Hepatocyte (in vitro differentiated cells): ENCODE results near the gene UBTF. TPM values are rescaled to one million over a fixed set of nuclear protein-coding genes. Genes with fewer than 3 reads are reported as not detected.
"Not testable (repeated sequence)": the region's sequence is repeated elsewhere in the genome, so short reads cannot be mapped to it uniquely, and the experiment has no call there.

Source experiments
- DNase-seq: peaks from one replicate; pipeline ENCODE4 v3.0.0-alpha.2; 2016; ENCODE audit warnings: low spot score
- H2AFZ ChIP-seq: fragments of 200-600 bp; sonication (generic); 2 replicates; pipeline ENCODE4 v1.6.0; 2016; ENCODE audit warnings: antibody characterized with exemption, mild to moderate bottlenecking
- H3K27ac ChIP-seq: fragments of 200-600 bp; sonication (generic); 2 replicates; pipeline ENCODE4 v1.5.1; 2016; ENCODE audit warnings: mild to moderate bottlenecking
- H3K27me3 ChIP-seq: fragments of 200-600 bp; sonication (generic); 2 replicates; pipeline ENCODE4 v1.6.1; 2016
- H3K36me3 ChIP-seq: fragments of 200-600 bp; sonication (generic); replicated peaks from 2 replicates; pipeline ENCODE4 v1.5.1; 2016; ENCODE audit warnings: low read depth; ENCODE audit not compliant: insufficient read depth
- H3K4me1 ChIP-seq: fragments of 200-600 bp; sonication (generic); 2 replicates; pipeline ENCODE4 v1.5.1; 2016; ENCODE audit warnings: mild to moderate bottlenecking, moderate library complexity; ENCODE audit not compliant: insufficient read depth
- H3K4me2 ChIP-seq: fragments of 200-600 bp; sonication (generic); 2 replicates; pipeline ENCODE4 v1.6.0; 2016
- H3K4me3 ChIP-seq: fragments of 200-600 bp; sonication (generic); 2 replicates; pipeline ENCODE4 v1.5.1; 2016; ENCODE audit warnings: mild to moderate bottlenecking
- H3K79me2 ChIP-seq: fragments of 200-600 bp; sonication (generic); 2 replicates; pipeline ENCODE4 v1.6.0; 2017; ENCODE audit warnings: mild to moderate bottlenecking
- H3K9me2 ChIP-seq: fragments of 200-600 bp; sonication (generic); replicated peaks from 2 replicates; pipeline ENCODE4 v1.6.0; 2017; ENCODE audit warnings: mild to moderate bottlenecking; ENCODE audit not compliant: insufficient read depth
- H3K9me3 ChIP-seq: fragments of 200-600 bp; sonication (generic); 2 replicates; pipeline ENCODE4 v1.5.1; 2016; ENCODE audit warnings: low read depth, mild to moderate bottlenecking
- H4K20me1 ChIP-seq: fragments of 200-600 bp; sonication (generic); 2 replicates; pipeline ENCODE4 v1.6.0; 2016; ENCODE audit warnings: mild to moderate bottlenecking; ENCODE audit not compliant: insufficient read depth, poor library complexity, severe bottlenecking
- EZH2 ChIP-seq: fragments of 200-600 bp; sonication (generic); IDR thresholded peaks from 2 replicates; pipeline ENCODE4 v1.6.1; 2016; ENCODE audit warnings: antibody characterized with exemption, mild to moderate bottlenecking, borderline replicate concordance
- EZH2phosphoT487 ChIP-seq: fragments of 200-600 bp; sonication (generic); IDR thresholded peaks from one replicate; pipeline ENCODE4 v1.6.1; 2018; ENCODE audit warnings: antibody characterized with exemption, mild to moderate bottlenecking, low read depth, moderate library complexity; ENCODE audit not compliant: unreplicated experiment, severe bottlenecking
- WGBS: methylation state at CpG from one replicate; pipeline ENCODE4 v1.1.6; 2016; ENCODE audit warnings: low lambda C conversion rate; ENCODE audit errors: missing lambda C conversion rate; 5-methylcytosine and 5-hydroxymethylcytosine counted together
- polyA plus RNA-seq: library from polyadenylated mRNA; unstranded; fragments of >200 nt; fragmentation: Nextera tagmentation; extraction: Ambion mirVana; gene quantifications from 2 replicates; pipeline ENCODE4 v1.2.1, GENCODE V29; 2016
- total RNA-seq: library from RNA; depleted of rRNA; stranded (reverse); fragments of >200 nt; gene quantifications from 2 replicates; pipeline ENCODE4 v1.2.3, GENCODE V29; 2014
- TF ChIP-seq, protein P1 (sequence below): fragments of 200-600 bp; sonication (generic); IDR thresholded peaks from 2 replicates; pipeline ENCODE4 v1.5.1; 2016; ENCODE audit warnings: antibody characterized with exemption, mild to moderate bottlenecking; ENCODE audit not compliant: poor library complexity

Gene UBTF
- total and polyA plus RNA-seq, 2 experiments from 2014 or later = 35.0 to 41.1 TPM

DNA sequence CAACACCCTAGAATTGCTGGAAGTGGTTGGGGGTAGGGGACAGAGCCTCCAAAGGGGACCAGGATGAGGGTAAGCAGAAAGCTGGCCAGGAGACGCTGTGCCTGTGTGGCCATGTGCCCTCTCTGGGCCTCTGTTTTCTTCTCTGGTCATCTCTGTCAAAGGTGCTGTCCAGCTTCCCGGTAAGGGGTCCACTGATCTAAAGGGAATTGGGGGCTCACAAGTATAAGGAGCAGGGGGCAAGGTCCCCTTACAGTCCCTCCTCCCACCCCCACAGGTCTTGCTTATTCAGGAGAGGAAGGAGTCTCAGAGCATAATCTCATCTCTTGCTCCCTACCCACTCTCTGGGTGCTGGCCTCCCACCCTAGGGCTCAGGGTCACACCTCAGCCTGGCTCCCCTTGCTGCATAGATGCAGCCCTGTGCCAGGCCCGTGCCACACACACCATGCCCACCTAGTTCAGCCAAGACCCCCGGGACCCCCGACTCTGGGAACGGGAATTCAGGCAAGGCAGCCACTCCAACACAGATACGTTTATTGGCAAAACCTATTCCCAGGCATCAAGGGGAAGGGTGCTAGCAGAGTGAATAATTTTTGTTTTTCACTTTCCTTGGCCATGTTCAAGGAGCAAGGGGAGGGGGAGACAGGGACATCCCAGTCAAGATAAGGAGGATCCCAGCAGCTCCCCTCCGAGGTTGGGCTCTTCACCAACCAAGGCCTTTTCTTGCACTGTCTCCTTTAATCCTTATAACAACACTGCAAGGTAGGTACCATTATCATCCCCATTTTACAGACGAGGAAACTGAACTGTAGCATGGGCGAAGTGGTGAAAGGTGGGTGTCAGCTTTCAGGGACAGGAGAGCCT is 28.6 kb upstream of the UBTF start:
- WGBS = 91% methylated on average over 10 of the region's 10 CpGs
- no peak overlapping the region for H3K4me2 ChIP-seq

DNA sequence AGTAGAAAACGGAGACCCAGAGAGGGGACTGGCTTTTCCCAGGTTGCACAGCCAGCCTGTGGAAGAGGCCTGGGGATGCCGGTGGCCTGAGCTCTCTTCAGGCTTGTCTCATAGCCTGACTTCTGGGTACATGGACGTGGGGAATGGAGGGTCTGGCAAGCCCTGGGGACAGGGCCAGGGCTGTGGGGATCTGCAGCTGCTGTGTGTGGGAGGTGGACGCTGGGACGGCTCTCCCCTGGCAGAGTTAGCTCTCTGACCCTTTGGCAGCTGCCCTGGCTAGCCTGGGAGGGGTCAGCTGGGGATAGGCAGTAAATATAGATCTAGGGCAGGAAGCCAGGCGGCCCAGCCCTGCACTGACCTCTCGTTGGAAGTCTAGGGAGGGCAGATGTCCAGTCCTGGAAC is 28.0 kb upstream of the UBTF start:
- no peaks in the 10 kb centered on the region for H3K9me2 ChIP-seq
- H4K20me1 ChIP-seq = no peaks in the 10 kb centered on the region
- H3K27ac ChIP-seq = no peak overlapping the region
- no peaks in the 10 kb centered on the region for H3K79me2 ChIP-seq
- no peak overlapping the region for H3K4me3 ChIP-seq
- no peak overlapping the region for H3K4me2 ChIP-seq
- 71% methylated on average over 7 of the region's 7 CpGs for WGBS
- no peak overlapping the region for H2AFZ ChIP-seq
- no peak for DNase-seq
- no peaks in the 10 kb centered on the region for H3K27me3 ChIP-seq
- no peaks in the 10 kb centered on the region for H3K4me1 ChIP-seq
- no peaks in the 10 kb centered on the region for H3K9me3 ChIP-seq
- H3K36me3 ChIP-seq = no peaks in the 10 kb centered on the region
- TF ChIP-seq, protein P1, sequence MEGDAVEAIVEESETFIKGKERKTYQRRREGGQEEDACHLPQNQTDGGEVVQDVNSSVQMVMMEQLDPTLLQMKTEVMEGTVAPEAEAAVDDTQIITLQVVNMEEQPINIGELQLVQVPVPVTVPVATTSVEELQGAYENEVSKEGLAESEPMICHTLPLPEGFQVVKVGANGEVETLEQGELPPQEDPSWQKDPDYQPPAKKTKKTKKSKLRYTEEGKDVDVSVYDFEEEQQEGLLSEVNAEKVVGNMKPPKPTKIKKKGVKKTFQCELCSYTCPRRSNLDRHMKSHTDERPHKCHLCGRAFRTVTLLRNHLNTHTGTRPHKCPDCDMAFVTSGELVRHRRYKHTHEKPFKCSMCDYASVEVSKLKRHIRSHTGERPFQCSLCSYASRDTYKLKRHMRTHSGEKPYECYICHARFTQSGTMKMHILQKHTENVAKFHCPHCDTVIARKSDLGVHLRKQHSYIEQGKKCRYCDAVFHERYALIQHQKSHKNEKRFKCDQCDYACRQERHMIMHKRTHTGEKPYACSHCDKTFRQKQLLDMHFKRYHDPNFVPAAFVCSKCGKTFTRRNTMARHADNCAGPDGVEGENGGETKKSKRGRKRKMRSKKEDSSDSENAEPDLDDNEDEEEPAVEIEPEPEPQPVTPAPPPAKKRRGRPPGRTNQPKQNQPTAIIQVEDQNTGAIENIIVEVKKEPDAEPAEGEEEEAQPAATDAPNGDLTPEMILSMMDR = no peak
- TF ChIP-seq EZH2 (no peak), EZH2phosphoT487 (no peak)

More for the DNA sequence above, 28.6 kb upstream of the UBTF start:
- Histone ChIP-seq H3K4me1 (no peaks in the 10 kb centered on the region), H3K27me3 (no peaks in the 10 kb centered on the region), H2AFZ (no peak overlapping the region), H3K36me3 (no peaks in the 10 kb centered on the region), H3K27ac (no peak overlapping the region), H3K79me2 (no peaks in the 10 kb centered on the region), H3K9me3 (no peaks in the 10 kb centered on the region), H4K20me1 (no peaks in the 10 kb centered on the region), H3K4me3 (no peak overlapping the region), H3K9me2 (no peaks in the 10 kb centered on the region)
- TF ChIP-seq, protein P1 = no peak
- TF ChIP-seq EZH2phosphoT487 (no peak), EZH2 (no peak)
- no peak for DNase-seq

DNA sequence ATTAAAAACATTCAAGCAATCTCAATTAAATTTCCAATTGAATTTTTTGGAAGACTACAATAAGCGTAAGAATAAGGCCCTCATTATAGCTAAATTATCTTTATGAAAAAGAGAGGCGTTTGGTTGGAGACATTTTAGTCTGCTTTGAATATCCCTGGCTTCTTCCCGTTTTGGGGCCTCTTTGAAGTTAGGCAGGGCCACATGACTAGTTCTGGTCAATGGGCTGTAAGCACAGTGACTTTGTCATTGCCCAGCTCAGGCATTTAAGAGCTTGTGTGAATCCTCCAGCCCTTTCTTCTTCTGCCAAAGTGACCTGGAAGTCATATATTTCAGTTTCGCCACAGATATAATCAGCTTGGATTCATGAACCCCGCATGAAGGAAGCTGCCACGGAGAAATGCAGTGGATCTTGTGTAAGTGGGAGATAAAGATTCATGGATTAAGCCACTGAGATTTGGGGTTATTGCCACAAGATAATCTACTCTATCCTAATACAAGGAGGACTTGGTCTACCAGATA is 21.7 kb upstream of the UBTF start:
- no peak overlapping the region for H3K4me2 ChIP-seq
- H2AFZ ChIP-seq = no peak overlapping the region
- no peak for TF ChIP-seq EZH2phosphoT487
- no peaks in the 10 kb centered on the region for H3K4me1 ChIP-seq
- no peaks in the 10 kb centered on the region for H3K9me3 ChIP-seq
- DNase-seq = no peak
- H3K36me3 ChIP-seq = no peaks in the 10 kb centered on the region
- no peaks in the 10 kb centered on the region for H3K9me2 ChIP-seq
- no peaks in the 10 kb centered on the region for H3K27me3 ChIP-seq
- no peak overlapping the region for H3K27ac ChIP-seq
- H4K20me1 ChIP-seq = no peaks in the 10 kb centered on the region
- no peaks in the 10 kb centered on the region for H3K79me2 ChIP-seq
- H3K4me3 ChIP-seq = no peak overlapping the region
- 70% methylated on average over 6 of the region's 6 CpGs for WGBS

DNA sequence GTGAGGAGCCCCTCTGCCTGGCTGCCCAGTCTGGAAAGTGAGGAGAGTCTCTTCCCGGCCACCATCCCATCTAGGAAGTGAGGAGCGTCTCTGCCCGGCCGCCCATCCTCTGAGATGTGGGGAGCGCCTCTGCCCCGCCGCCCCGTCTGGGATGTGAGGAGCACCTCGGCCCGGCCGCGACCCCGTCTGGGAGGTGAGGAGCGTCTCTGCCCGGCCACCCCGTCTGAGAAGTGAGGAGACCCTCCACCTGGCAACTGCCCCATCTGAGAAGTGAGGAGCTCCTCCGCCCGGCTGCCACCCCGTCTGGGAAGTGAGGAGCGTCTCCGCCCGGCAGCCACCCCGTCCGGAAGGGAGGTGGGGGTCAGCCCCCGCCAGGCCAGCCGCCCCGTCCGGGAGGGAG is 18.4 kb upstream of the UBTF start:
- no CpG with 5 or more reads among the region's 28 CpGs for WGBS
- H3K4me1 ChIP-seq, H2AFZ ChIP-seq, H3K9me3 ChIP-seq, H3K79me2 ChIP-seq, H3K9me2 ChIP-seq, H3K27me3 ChIP-seq, H4K20me1 ChIP-seq, H3K36me3 ChIP-seq, H3K4me2 ChIP-seq, H3K27ac ChIP-seq, DNase-seq, H3K4me3 ChIP-seq: not testable (repeated sequence)
